GM13977 (cell line): ENCODE data around the gene BLM.

Experiments
- DNase-seq: peaks from one replicate; pipeline ENCODE4 v3.0.0; 2012; ENCODE audit warnings: low spot score
- in situ Hi-C: fragments of 300-500 bp; cut with MboI; formaldehyde crosslinking; loops from one replicate; pipeline ENCODE4 v1.12.0; 2022; ENCODE audit warnings: low sequenced_read_pairs, low pct_unique_long_range_greater_than_20kb, mixed read lengths, inconsistent platforms; ENCODE audit not compliant: unreplicated experiment
- TF ChIP-seq, protein P1 (sequence below): IDR thresholded peaks from 2 replicates; pipeline ENCODE4 v1.5.1; 2012; ENCODE audit warnings: mild to moderate bottlenecking, control low read depth; ENCODE audit not compliant: insufficient read depth; ENCODE audit errors: extremely low read depth, missing control alignments

BLM gene

DNA sequence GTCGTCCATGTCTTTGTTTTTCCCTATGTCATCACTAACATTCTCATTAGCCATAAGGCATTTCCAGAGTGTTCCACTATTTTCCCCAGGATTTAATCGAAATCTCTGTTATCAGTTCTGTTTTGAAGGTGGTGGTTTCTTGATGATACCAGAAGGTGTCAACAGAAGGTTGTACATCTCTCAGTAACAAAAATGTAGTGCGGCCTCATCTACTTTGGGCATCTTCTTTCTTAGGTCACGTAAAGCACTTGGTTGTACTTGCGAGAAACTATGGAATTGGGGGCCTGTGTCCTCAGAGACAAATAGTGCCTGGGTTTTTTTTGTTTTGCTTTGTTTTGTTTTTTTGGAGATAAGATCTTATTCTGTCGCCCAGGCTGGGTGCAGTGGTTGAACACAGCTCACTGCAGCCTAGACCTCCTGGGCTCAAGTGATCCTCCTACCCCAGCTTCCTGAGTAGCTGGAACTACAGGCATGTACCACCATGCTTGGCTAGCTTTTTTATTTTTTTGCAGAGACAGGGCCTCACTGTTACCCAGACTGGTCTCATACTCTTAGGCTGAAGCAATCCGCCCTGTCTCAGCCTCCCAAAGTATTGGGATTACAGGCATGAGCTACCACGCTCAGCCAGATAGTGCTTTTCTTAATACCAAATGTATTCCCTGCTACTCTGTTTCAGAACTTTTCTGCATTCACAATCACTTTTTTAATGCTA is 90.1 kb downstream of the BLM start:
- in situ Hi-C loops, result no loop called here
- TF ChIP-seq, protein P1, sequence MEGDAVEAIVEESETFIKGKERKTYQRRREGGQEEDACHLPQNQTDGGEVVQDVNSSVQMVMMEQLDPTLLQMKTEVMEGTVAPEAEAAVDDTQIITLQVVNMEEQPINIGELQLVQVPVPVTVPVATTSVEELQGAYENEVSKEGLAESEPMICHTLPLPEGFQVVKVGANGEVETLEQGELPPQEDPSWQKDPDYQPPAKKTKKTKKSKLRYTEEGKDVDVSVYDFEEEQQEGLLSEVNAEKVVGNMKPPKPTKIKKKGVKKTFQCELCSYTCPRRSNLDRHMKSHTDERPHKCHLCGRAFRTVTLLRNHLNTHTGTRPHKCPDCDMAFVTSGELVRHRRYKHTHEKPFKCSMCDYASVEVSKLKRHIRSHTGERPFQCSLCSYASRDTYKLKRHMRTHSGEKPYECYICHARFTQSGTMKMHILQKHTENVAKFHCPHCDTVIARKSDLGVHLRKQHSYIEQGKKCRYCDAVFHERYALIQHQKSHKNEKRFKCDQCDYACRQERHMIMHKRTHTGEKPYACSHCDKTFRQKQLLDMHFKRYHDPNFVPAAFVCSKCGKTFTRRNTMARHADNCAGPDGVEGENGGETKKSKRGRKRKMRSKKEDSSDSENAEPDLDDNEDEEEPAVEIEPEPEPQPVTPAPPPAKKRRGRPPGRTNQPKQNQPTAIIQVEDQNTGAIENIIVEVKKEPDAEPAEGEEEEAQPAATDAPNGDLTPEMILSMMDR, result no peak
- no peak for DNase-seq

DNA sequence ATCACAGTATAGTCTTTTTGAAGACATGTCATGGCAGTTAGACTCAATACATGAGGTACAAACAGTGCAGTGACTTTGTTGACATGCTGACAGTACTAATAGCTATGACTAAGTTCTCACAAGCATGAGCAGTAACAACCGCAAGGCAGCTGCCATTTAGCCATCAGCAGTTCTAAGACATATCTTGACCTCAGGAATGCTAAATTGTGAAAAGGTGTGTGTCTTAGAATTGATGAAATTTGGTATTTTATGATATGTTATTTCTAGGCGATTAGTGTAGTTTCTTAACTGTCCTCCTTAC is 90.6 kb downstream of the BLM start:
- in situ Hi-C loops, result no loop called here
- DNase-seq, result no peak
- TF ChIP-seq, protein P1, result no peak

DNA sequence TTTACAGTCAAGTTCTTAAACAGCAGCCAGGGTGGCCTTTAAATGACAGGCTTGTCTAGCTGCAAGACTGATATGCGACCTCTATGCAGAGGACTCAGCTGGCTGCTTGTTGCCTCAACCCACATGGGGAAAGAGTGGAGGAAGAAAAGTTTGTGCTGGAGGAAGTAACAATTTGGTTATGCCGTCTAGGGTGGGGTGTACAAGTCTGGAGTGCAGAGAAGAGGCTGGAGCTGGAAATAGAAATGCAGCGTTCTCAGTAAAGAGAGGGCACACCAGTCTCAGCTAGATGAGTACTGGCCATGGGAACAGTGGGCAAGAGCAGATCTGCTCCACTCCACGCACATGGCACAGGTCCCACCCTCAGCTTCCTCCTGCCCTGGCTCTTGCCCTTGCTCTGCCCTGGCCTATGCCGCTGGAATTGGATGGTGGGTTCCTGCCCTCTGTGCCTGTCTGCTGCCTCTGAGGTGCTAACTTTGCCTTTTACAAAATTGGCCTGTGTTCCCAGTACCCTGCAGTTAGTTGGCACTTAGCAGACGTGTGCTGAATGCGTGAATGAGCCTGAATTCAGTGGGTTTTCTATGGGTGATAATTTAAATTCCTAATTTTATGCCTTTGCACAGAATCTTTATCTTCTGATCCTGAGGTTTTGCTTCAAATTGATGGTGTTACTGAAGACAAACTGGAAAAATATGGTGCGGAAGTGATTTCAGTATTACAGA is 91.5 kb downstream of the BLM start:
- TF ChIP-seq, protein P1, result no peak
- no peak for DNase-seq

DNA sequence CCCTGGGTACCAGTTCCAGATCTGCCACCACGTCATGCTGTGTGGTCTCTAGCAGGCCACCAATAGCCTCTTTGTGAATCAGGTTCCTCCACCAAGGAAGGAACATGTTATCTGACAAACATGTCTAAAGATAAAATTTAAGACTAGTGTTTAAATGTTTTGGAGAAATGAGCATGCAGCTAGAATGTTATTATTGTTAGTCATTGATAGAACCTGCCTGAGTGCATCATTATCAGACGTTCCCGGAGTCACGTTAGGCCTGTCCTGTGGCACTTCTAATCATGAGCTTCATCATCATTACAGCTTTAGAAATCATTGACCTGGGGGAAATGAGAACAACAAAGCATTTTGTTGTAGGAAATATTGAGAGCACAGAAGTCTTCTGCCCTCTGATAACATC is 92.4 kb downstream of the BLM start:
- TF ChIP-seq, protein P1, result no peak
- DNase-seq, result no peak
- in situ Hi-C loops, result no loop called here

More for the DNA sequence above, 91.5 kb downstream of the BLM start:
- in situ Hi-C loops, result no loop called here

DNA sequence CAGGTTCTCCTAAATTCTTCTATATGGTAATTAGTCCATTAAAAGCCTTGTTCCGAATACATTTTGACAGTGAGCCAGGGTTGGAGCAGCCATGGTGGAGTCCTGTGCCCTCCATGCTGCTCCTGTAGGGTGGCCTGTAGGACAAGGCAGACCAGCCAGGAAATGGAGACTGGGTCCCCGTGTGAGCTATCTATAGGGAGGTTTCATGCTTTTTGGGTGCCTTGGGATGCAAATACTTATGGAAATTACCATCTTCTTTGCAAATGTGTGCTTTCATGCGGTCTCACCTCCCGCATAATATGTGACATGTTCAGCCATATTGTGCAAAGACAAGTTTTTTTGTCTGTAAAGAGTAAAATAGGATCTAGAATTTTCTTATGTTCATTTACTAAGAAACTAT is 93.2 kb downstream of the BLM start:
- in situ Hi-C loops, result no loop called here
- TF ChIP-seq, protein P1, result no peak
- no peak for DNase-seq

DNA sequence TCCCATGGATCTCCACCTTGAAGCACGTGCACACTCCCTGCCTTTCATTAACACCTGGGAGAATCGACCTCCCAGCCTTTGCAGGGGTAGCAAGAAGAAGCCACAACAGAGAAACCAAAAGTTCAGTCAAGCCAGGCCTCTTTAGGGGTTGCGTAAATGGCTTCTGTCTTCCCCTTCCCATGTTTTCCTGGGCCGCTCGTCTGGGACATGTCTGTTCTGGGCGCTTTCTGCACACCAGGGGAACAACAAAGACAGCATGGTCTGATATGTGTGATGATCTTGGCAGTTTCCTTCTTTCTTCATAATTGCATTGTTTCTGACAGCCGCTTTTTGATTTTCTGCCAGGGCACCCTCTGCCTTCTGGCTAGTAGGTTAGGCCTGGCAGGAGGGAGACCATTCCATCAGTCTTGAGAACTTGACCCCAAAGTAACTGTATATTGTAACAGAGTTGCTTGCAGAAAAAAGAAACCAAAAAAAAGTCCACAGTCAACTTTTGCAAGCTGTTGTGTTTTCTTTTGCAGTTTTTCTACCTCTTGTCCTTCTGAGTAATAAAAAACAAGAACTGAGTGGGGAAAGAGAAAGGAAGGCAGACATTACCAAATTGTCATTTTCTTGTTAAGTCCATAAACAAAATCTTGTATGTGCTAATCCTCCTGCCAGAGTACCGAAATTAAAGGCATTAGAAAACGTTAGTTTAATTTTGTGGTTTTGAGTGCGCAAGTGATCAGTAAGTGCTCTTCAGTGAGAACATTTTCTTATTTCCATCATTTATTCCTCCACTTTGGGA is 95.2 kb downstream of the BLM start:
- TF ChIP-seq, protein P1, result no peak
- in situ Hi-C loops, result no loop called here
- no peak for DNase-seq
